Fibroblast of lung (primary cell): ENCODE data around the gene UNC5A.

Experiments
- EZH2 ChIP-seq: IDR thresholded peaks from 2 replicates; pipeline ENCODE4 v1.5.1; 2012; ENCODE audit warnings: low read length, control low read depth, mild to moderate bottlenecking; ENCODE audit errors: missing control alignments
- TF ChIP-seq, protein P1 (sequence below), 2 donors: IDR thresholded peaks in 1 of 2; conservative IDR thresholded peaks in 1 of 2; 1 replicate in 1 of 2; 2 replicates in 1 of 2; pipeline ENCODE4 v1.5.1; 2011 to 2012; ENCODE audit warnings: low read length in 2 of 2, control low read depth in 1 of 2, inconsistent platforms in 1 of 2, low read depth in 1 of 2, mild to moderate bottlenecking in 1 of 2

DNA sequence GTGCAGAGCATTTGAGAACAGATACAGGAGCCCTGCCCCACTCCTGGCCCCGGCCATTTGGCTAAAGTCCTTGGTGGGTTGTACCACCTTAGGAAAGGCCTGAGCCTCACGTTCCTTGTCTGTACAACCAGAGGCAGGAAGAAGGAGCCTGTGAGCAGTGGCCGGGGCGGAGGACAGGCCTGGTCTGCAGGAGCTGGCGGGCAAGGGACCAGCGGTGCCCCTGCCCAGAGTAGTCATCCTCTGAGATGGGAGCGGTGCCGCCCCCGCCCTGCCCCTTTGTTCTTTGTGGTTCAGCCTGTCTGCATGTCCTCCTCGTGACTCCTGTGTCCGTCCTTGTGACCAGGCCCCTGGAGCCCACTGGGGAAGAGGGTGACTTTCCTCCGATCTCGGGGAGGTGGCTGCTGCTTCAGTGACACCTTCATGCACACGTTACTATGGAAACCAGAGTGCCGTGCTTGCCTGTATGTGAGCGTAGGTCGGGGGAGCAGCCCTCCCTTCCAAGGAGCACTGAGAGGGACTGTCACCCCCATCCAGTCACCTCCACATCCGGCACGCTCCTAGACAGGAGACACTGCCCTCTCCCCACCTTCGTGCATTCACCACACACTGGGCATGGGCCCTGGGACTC lies 42.9 kb downstream of the UNC5A start:
- TF ChIP-seq, protein P1, sequence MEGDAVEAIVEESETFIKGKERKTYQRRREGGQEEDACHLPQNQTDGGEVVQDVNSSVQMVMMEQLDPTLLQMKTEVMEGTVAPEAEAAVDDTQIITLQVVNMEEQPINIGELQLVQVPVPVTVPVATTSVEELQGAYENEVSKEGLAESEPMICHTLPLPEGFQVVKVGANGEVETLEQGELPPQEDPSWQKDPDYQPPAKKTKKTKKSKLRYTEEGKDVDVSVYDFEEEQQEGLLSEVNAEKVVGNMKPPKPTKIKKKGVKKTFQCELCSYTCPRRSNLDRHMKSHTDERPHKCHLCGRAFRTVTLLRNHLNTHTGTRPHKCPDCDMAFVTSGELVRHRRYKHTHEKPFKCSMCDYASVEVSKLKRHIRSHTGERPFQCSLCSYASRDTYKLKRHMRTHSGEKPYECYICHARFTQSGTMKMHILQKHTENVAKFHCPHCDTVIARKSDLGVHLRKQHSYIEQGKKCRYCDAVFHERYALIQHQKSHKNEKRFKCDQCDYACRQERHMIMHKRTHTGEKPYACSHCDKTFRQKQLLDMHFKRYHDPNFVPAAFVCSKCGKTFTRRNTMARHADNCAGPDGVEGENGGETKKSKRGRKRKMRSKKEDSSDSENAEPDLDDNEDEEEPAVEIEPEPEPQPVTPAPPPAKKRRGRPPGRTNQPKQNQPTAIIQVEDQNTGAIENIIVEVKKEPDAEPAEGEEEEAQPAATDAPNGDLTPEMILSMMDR (conservative IDR thresholded peaks at IDR 0.05 in 1 of 2, IDR thresholded peaks at IDR 0.05 in 1 of 2; ENCODE audit: low read depth in 1 of 2, low read length in 2 of 2), result no peak
- no peak for TF ChIP-seq EZH2
